AG08395 (cell line): ENCODE measurements around the gene LTBP1.

Experiments
- DNase-seq: peaks from one replicate; pipeline ENCODE4 v3.0.0; 2012; ENCODE audit warnings: mixed read lengths, low spot score

LTBP1 gene

GRCh38 chr2:33202641-33203522 is 256.1 kb downstream of the LTBP1 start:
- DNase-seq = no peak

- DNase-seq = no peak
Observed at GRCh38 chr2:33204945-33205344, 258.2 kb downstream of the LTBP1 start.

- DNase-seq = no peak
Observed at GRCh38 chr2:33205693-33206434, 259.1 kb downstream of the LTBP1 start.

- DNase-seq = peak; percentile 30
Observed at GRCh38 chr2:33207151-33207740, 260.5 kb downstream of the LTBP1 start.

GRCh38 chr2:33208400-33208799 is 261.6 kb downstream of the LTBP1 start:
- DNase-seq = no peak

GRCh38 chr2:33209976-33210375 is 263.2 kb downstream of the LTBP1 start:
- DNase-seq = no peak

GRCh38 chr2:33210626-33211025 is 263.9 kb downstream of the LTBP1 start:
- peak; percentile 92 for DNase-seq

- peak; percentile 63 for DNase-seq
Observed at GRCh38 chr2:33212151-33212550, 265.4 kb downstream of the LTBP1 start.

- no peak for DNase-seq
Observed at GRCh38 chr2:33213244-33213643, 266.5 kb downstream of the LTBP1 start.

GRCh38 chr2:33213648-33214047 is 266.9 kb downstream of the LTBP1 start:
- no peak for DNase-seq

- DNase-seq = no peak
Observed at GRCh38 chr2:33214436-33214835, 267.7 kb downstream of the LTBP1 start.

GRCh38 chr2:33214857-33215256 is 268.1 kb downstream of the LTBP1 start:
- DNase-seq = no peak

- DNase-seq = peak; percentile 66
Observed at GRCh38 chr2:33215299-33215698, 268.5 kb downstream of the LTBP1 start.

GRCh38 chr2:33215983-33216382 is 269.2 kb downstream of the LTBP1 start:
- no peak for DNase-seq

GRCh38 chr2:33216508-33217182 is 269.9 kb downstream of the LTBP1 start:
- peak; percentile 36 for DNase-seq

GRCh38 chr2:33217406-33217805 is 270.7 kb downstream of the LTBP1 start:
- DNase-seq = no peak

GRCh38 chr2:33219114-33219513 is 272.4 kb downstream of the LTBP1 start:
- no peak for DNase-seq

GRCh38 chr2:33219850-33220275 is 273.1 kb downstream of the LTBP1 start:
- no peak for DNase-seq

GRCh38 chr2:33220533-33220932 is 273.8 kb downstream of the LTBP1 start:
- DNase-seq = no peak

- DNase-seq = no peak
Observed at GRCh38 chr2:33221046-33221784, 274.5 kb downstream of the LTBP1 start.

- no peak for DNase-seq
Observed at GRCh38 chr2:33222309-33222708, 275.6 kb downstream of the LTBP1 start.

GRCh38 chr2:33223856-33224255 is 277.1 kb downstream of the LTBP1 start:
- DNase-seq = no peak
